ENCODE results near the gene RAB15.

- TF ChIP-seq CTCF (IDR thresholded peaks at IDR 0.05) (no peak), POLR2A (IDR thresholded peaks at IDR 0.05) (no peak)
Observed at GRCh38 chr14:64956697-64957406, 15.3 kb downstream of the RAB15 start.
